GM18502 (cell line): ENCODE results near the gene PEAK1.
A peak's percentile ranks its signal among the peaks of the same experiment; 100 is the strongest.

ENCODE experiments used
- ATAC-seq: cut with Tn5 transposase; IDR thresholded peaks from one replicate; pipeline ENCODE4 v1.9.1; 2021; ENCODE audit warnings: mild to moderate bottlenecking; ENCODE audit not compliant: unreplicated experiment, poor library complexity

PEAK1 gene

GRCh38 chr15:77419836-77420609 lies at the start of gene PEAK1:
Gene PEAK1, minus strand, starts transcription at chr15:77420104. Its CDS starts 238,178 bp downstream, at chr15:77181926.
- peak; percentile 88 for ATAC-seq

GRCh38 chr15:77468896-77469295 lies 49.0 kb upstream of the PEAK1 start:
- no peak for ATAC-seq

- ATAC-seq, result no peak
Observed at GRCh38 chr15:77466521-77466920, 46.6 kb upstream of the PEAK1 start.

GRCh38 chr15:77464129-77464865 lies 44.4 kb upstream of the PEAK1 start:
- ATAC-seq, result no peak

- no peak for ATAC-seq
Observed at GRCh38 chr15:77461486-77461885, 41.6 kb upstream of the PEAK1 start.

GRCh38 chr15:77459031-77459430 lies 39.1 kb upstream of the PEAK1 start:
- no peak for ATAC-seq

- ATAC-seq, result no peak
Observed at GRCh38 chr15:77457905-77458265, 38.0 kb upstream of the PEAK1 start.

- ATAC-seq, result no peak
Observed at GRCh38 chr15:77457191-77457904, 37.4 kb upstream of the PEAK1 start.

GRCh38 chr15:77456746-77457145 lies 36.8 kb upstream of the PEAK1 start:
- no peak for ATAC-seq

- no peak for ATAC-seq
Observed at GRCh38 chr15:77455696-77456321, 35.9 kb upstream of the PEAK1 start.

GRCh38 chr15:77454951-77455350 lies 35.0 kb upstream of the PEAK1 start:
- ATAC-seq, result no peak

- ATAC-seq, result no peak
Observed at GRCh38 chr15:77454265-77454664, 34.4 kb upstream of the PEAK1 start.

- no peak for ATAC-seq
Observed at GRCh38 chr15:77446840-77447390, 27.0 kb upstream of the PEAK1 start.

GRCh38 chr15:77440378-77440999 lies 20.6 kb upstream of the PEAK1 start:
- peak; percentile 80 for ATAC-seq

GRCh38 chr15:77437264-77437663 lies 17.4 kb upstream of the PEAK1 start:
- ATAC-seq, result no peak

GRCh38 chr15:77436822-77437221 lies 16.9 kb upstream of the PEAK1 start:
- ATAC-seq, result no peak

GRCh38 chr15:77430652-77431051 lies 10.7 kb upstream of the PEAK1 start:
- ATAC-seq, result no peak

- ATAC-seq, result no peak
Observed at GRCh38 chr15:77430213-77430612, 10.3 kb upstream of the PEAK1 start.

GRCh38 chr15:77426871-77427270 lies 7.0 kb upstream of the PEAK1 start:
- no peak for ATAC-seq

GRCh38 chr15:77426377-77426776 lies 6.5 kb upstream of the PEAK1 start:
- no peak for ATAC-seq
